ENCODE measurements around the gene POP7.
"Not testable (repeated sequence)": the region's sequence is repeated elsewhere in the genome, so short reads cannot be mapped to it uniquely, and the experiment has no call there.

POP7 gene

DNA sequence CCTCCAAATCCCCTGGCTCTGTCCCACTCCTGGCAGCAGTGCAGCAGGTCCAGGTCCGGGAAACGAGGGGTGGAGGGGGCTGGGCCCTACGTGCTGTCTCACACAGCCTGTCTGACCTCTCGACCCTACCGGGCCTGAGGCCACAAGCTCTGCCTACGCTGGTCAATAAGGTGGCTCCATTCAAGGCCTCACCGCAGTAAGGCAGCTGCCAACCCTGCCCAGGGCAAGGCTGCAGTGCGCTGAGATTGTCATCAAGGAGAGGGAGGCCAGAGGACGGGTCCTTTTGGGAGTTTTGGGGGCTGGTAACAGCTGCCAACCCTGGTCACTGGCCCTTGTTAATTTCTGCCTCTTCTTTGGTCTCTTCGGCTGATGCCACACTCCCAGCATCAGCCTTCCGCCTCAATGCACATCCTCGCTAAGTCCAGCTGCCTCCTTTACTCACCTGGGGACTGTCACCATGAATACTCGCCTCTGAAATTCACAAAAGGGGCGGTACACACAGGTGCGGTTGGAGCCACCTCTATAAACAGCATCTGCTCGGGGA, 17.9 kb downstream of the POP7 start:
- no peak for DNase-seq (ENCODE audit: low read depth)

DNA sequence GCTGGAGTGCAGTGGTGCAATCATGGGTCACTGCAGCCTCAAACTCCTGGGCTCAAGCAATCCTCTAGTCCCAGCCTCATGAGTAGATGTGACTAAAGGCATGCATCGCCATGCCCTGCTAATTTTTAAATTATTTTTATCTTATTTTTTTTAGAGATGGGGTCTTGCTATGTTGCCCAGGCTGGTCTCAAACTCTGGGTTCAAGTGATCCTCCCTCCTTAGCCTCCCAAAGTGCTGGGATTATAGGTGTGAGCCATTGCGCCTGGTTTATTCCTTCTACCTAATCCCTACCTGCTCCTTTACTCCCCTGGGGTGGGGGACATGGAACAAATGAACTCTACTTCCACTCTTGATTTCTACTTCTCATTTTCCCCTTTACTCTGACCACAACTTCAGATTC, 18.4 kb downstream of the POP7 start:
- not testable (repeated sequence) for DNase-seq (ENCODE audit: low read depth)

DNA sequence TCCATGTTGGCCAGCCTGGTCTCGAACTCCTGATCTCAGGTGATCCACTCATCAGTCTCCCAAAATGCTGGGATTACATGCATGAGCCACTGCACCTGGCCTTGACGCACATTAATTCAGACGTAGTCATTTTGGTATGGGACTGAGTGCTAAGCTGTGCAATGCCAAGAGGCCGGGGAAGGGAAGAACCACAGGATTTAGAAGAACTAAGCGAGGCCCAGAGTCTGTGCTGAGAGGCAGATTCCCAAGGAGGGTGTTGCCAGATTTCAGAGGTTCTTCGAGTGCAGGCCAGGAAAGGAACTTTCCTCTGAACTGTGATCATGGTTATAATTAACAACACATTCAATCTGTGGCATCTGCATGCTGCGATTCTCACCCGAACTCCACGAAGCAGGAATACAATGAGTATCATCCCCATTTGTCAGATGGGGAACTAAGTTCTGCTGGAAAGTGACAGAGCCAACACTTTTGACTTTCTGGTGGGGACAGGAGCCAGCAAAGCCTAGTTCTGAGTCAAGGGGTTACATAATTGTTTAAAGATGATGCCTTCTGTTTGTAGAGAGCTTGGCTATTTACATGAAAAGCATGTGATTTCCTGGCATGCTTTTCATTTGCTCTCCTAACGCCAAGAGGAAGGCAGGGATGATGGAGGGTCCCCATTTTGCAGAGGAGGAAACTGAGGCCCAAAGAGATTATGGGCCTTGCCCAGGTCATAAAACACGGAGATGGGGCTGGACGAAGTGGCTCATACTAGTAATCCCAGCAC, 21.3 kb downstream of the POP7 start:
- no peak for DNase-seq (ENCODE audit: low read depth)

- no peak for DNase-seq (ENCODE audit: low read depth)
These were observed 22.3 kb downstream of the POP7 start for GRCh38 chr7:100728196-100728595.

DNA sequence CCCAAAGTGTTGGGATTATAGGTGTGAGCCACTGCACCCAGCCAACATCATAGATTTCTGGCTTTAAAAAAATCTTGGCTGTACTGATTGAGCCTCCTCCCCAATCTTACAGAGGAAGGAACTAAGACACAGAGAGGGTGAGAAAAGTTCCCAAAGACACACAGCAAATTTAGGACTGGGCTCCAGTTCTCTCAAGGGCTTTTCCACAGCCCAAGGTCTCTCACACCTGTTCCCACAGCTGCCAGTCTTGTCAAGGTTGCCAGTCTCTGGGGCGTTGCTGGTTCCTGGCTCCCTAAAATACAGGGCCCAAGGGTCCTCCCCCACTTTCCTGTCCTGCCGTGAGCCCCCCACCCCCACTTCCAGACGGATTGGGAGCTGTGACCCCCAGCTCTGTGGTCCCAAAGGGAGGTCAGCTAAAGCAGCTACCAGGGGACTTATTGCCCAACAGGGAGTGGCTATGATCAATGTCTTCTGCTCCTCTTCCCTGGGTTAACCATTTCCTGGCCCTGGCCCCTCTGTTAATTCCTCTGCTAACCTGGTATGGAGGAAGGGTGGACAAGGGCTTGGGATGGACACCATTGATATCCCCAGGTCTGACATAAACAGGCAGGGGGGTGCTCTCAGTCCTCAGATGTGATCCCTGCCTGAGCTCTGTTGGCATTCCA, 24.3 kb downstream of the POP7 start:
- no peak for DNase-seq (ENCODE audit: low read depth)

GRCh38 chr7:100731937-100732636, 26.2 kb downstream of the POP7 start:
- DNase-seq (ENCODE audit: low read depth), result no peak

- DNase-seq (ENCODE audit: low read depth), result no peak
These were observed 29.8 kb downstream of the POP7 start for GRCh38 chr7:100735730-100736129.

- DNase-seq (ENCODE audit: low read depth), result no peak
These were observed 30.8 kb downstream of the POP7 start for GRCh38 chr7:100736671-100737070.

- DNase-seq (ENCODE audit: low read depth), result no peak
These were observed 34.0 kb downstream of the POP7 start for GRCh38 chr7:100739934-100740333.

DNA sequence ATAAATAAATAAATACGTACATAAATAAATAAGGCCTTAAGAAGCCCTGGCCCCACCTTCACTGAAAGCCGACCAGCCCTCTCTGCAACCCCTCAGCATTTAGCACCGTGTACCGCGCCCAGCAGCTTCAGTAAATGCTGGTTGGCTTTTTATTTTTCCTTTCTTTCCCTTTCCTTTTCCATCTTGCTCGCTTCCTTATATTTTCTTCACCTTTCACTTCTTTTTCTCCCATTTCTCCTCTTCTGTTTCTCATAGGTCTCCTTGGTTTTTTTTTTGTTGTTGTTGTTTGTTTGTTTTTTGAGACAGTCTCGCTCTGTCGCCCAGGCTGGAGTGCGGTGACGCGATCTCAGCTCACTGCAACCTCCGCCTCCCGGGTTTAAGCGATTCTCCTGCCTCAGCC, 38.7 kb downstream of the POP7 start:
- DNase-seq (ENCODE audit: low read depth), result no peak

- DNase-seq (ENCODE audit: low read depth), result no peak
These were observed 39.3 kb downstream of the POP7 start for GRCh38 chr7:100745184-100745583.

- DNase-seq (ENCODE audit: low read depth), result no peak
These were observed 47.1 kb downstream of the POP7 start for GRCh38 chr7:100752994-100753393.

DNA sequence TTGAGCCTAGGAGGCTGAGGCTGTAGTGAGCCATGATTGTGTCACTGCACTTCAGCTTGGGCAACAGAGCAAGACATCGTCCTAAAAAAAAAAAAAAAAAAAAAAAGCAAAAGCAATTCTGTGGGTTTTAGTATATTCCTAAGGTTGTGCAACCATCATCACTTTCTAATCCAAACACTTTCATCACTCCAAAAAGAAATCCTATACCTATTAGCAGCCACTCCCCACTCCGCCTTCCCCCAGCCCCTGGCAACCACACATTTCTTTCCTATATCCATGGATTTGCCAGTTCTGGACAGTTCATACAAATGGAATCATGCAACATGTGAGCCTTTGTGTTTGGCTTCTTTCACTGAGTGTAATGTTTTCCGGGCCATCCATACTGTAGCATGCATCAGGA, 47.8 kb downstream of the POP7 start:
- DNase-seq (ENCODE audit: low read depth), result no peak

Data from stimulated activated CD8-positive, alpha-beta memory T cell treated with anti-CD3 and anti-CD28 coated beads, Interleukin-7, amount 100 ng/mL, for 24 hours (primary cell).